NB4 (cell line): ENCODE data around the gene KIF13A.
A peak's percentile ranks its signal among the peaks of the same experiment; 100 is the strongest.

Experiments used
- DNase-seq: peaks from one replicate; pipeline ENCODE4 v3.0.0; 2010; ENCODE audit warnings: low read depth
- H3K4me3 ChIP-seq: one replicate; pipeline ENCODE4 v1.5.1; 2011; ENCODE audit warnings: mild to moderate bottlenecking, low read depth, low read length, moderate library complexity
- CTCF ChIP-seq: IDR thresholded peaks from one replicate; pipeline ENCODE4 v1.5.1; 2012; ENCODE audit warnings: low read depth, low read length
- MAX ChIP-seq: IDR thresholded peaks from 2 replicates; pipeline ENCODE4 v1.6.1; 2011; ENCODE audit warnings: low read depth, low read length
- MYC ChIP-seq: IDR thresholded peaks from 2 replicates; pipeline ENCODE4 v1.6.1; 2011; ENCODE audit warnings: low read depth, low read length
- POLR2A ChIP-seq: IDR thresholded peaks from 2 replicates; pipeline ENCODE4 v1.6.1; 2011; ENCODE audit warnings: mild to moderate bottlenecking; ENCODE audit not compliant: insufficient read length; ENCODE audit errors: extremely low read depth

The KIF13A gene

GRCh38 chr6:17836293-17836692 lies 151.1 kb downstream of the KIF13A start:
- DNase-seq: no peak
- no peak overlapping the region for H3K4me3 ChIP-seq
- TF ChIP-seq MYC (no peak), POLR2A (no peak), CTCF (no peak), MAX (no peak)

DNA sequence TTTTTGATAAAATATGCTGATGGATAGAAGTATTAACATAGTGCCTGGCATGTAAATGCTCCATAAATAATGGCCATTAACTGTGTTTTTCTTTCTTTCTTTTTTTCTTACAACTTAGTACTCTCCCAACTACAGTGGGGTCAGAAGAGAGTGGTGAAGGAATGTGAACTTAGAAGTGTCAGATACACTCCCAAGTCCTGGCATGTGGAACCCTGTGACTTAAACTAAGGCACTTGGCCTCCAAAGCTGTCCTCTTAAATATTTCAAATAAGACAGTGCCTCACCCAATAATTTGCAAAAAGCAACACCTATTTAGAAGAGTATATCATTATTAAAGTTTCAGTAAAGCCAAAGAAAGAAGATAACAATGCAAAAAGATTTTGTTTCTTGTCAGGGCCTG lies 151.7 kb downstream of the KIF13A start:
- H3K4me3 ChIP-seq: no peak overlapping the region
- DNase-seq: no peak
- TF ChIP-seq MAX: no peak

DNA sequence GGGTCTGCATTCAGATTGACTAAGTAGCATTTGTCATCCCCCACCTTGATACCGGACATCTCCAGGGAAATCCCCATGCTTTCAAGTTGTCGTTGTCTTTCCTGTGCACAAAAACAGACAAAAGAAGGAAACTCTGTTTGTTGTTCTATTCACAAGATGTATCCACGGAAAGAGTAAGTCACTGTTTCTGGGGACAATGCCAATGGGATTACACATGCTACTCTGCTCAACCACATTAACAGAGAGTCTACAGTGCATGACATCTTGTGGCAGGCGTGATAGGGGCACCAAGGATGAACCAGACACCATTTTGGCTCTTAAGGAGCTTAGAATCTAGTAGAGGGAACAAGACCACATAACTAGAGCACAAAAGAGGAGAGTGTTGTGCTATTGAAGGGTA lies 156.3 kb downstream of the KIF13A start:
- DNase-seq: no peak
- no peak overlapping the region for H3K4me3 ChIP-seq
- no peak for TF ChIP-seq CTCF
- TF ChIP-seq MAX: no peak
- no peak for TF ChIP-seq POLR2A
- TF ChIP-seq MYC: no peak

DNA sequence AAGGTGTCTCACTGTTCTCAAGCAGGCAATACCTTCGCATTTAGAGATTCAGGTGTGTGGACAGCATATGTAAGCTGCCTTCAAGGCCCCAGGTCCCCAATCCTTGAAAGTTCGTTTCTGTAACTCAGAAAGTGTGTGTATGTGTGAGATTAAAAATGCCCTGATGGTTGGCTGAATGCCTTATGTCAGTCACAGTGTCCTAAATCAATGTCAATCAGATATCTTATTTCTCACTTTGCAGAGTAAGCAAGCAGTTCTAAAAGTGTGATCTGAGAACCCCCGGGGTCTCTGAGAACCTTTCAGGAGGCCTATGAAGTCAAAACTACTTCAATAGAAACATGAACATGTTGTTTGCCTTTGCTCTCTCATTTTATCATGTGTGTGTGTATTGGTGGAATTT lies 157.5 kb downstream of the KIF13A start:
- no peak for DNase-seq
- no peak overlapping the region for H3K4me3 ChIP-seq
- no peak for TF ChIP-seq CTCF

- DNase-seq: no peak
- TF ChIP-seq POLR2A (no peak), MYC (no peak), CTCF (no peak), MAX (no peak)
- no peak overlapping the region for H3K4me3 ChIP-seq
Observed at GRCh38 chr6:17828149-17828548, 159.3 kb downstream of the KIF13A start.

DNA sequence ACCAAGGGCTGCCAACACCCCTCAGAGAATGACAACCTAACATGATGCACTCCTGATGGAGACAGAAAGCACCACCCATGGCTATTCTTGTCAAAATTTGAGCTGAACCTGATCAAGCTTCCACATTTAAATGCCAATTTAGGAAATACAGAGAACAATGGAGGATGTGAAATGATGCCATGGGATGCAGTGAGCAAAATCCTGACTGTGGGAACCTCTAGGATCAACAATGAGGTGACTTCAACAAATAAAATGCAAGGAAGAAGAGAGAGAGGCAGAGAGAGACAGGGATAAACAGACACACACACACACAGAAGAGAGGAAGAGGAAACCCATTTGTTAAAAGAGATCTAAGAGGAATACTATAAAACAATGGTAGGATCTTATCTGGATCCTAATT lies 161.1 kb downstream of the KIF13A start:
- no peak overlapping the region for H3K4me3 ChIP-seq
- DNase-seq: no peak
- no peak for TF ChIP-seq MYC
- TF ChIP-seq MAX: no peak
- TF ChIP-seq CTCF: no peak
- TF ChIP-seq POLR2A: no peak

- DNase-seq: peak; percentile 15
- no peak overlapping the region for H3K4me3 ChIP-seq
- TF ChIP-seq MYC (no peak), CTCF (no peak), POLR2A (no peak), MAX (no peak)
Observed at GRCh38 chr6:17820055-17820454, 167.4 kb downstream of the KIF13A start.
